GM18517 (cell line): ENCODE results near the gene ZNF107.
"Not testable (repeated sequence)": the region's sequence is repeated elsewhere in the genome, so short reads cannot be mapped to it uniquely, and the experiment has no call there.

Source experiments
- ATAC-seq: cut with Tn5 transposase; IDR thresholded peaks from one replicate; pipeline ENCODE4 v1.9.1; 2021; ENCODE audit warnings: mild to moderate bottlenecking, moderate library complexity; ENCODE audit not compliant: unreplicated experiment

ZNF107 gene

DNA sequence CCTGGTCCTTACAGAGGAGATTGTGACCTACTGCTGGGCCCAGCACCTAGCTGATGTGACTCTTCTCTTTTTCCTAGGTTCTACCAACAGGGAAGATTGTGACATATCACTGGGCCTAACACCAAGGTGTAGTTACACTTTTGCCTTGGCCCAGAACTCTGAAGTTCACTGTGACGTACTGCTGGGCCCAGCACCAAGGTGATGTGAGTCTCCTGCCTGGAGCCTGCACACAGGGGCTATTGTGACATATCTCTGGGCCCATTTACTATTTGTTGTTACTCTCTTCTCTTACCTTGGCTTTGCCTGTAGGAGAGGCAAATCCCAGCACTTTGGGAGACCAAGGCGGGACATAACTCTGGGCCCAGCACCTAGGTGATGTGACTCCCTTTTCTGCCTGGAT lies 23.1 kb upstream of the ZNF107 start:
- ATAC-seq = no peak

- no peak for ATAC-seq
Observed at GRCh38 chr7:64643566-64643965, 22.4 kb upstream of the ZNF107 start.

- ATAC-seq = no peak
Observed at GRCh38 chr7:64651203-64651602, 14.7 kb upstream of the ZNF107 start.

DNA sequence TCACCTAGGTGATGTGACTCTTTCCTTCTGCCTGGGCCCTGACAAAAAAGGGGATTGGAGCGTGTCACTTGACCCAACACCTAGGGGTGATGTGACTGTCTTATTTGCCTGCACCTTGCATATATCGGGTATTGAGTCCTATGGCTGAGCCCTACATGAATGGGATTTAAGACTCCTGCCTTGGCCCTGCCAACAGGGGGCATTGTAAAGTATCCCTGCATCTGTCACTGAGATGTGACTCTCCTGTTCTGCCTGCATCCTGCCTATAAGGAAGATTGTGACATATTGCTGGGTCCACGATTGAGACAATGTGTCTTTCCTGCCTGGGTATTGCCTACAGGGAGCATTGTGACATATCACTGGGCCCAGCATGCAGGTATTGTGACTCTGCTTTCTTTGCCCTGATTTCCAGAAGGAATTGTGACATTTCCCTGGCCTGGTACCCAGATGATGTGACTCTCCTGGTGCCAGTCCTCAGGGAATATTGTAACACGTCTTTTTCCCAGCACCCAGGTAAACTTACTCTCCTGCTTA lies 14.2 kb upstream of the ZNF107 start:
- ATAC-seq = no peak

DNA sequence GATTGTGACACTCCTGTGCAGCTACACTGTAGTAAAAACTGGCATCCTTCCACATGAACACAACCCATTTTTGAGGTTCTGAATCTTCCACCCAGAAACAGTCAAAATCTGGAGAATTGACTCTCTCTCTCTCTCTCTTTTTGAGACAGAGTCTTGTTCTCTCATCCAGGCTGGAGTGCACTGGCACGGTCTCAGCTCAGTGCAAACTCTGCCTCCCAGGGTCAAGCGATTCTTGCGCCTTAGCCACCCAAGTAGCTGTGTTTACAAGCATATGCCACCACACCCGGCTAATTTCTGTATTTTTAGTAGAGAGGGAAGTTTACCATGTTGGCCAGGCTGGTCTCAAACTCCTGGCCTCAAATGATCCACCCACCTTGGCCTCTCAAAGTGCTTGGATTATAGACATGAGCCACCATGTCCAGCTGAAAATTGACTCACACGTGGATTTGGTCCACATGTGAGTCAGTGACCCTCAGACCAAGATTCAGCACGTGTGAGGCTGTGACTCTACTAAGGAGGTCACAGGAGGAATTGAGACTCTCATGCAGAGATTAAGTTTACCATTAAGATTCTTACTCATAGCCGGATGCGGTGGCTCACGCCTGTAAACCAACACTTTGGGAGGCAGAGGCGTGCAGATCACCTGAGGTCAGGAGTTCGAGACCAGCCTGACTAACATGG lies 12.1 kb upstream of the ZNF107 start:
- no peak for ATAC-seq

DNA sequence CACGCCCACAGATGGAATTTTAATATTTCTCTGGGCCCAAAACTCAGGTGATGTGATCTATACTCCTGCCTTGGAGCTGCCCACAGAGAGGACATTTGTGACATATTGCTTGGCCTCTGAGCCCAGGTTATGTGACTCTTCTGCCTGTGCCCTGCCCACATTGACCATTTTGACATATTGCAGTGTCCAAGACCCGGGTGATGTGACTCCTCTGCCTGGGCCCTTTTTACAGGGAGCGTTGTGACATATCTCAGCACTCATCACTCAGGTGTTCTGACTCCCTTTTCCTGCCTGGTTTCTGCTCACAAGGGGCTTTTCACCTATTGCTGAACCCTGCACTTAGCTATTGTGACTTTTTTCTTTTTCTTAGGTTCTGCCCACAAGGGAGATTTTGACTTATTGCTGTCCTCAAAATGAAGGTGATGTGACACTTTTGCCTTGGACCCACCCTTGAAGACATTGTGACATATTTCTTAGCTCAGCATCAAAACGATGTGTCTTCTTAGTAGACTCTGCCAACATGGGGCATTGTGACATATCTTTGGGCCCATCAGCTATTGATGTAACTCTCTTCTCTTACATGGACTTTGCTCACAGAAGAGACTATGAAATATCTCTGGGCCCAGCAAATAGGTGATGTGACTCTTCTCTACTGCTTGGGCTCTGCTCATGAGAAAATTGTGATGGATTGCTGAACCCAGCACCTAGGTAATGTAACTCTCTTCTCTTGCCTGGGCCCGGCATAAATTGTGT lies 11.0 kb upstream of the ZNF107 start:
- ATAC-seq = no peak

DNA sequence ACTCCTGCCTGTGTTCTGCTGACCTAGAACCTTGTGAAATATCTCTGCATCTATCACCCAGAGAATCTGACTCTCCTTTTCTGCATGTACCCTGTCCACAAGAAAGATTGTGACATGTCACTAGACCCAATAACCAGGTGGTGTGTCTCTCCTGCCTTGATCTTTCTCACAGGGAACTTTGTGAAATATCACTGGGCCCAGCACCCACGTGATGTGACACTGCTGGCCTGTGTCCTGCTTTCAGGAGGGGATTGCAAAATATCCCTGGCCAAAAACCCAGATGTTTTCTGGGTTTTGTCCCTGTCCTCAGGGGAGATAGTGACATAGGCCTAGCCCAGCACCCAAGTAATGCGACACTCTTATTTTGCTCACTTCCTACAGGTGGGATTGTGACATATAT lies 10.1 kb upstream of the ZNF107 start:
- no peak for ATAC-seq

GRCh38 chr7:64656489-64656888 lies 9.4 kb upstream of the ZNF107 start:
- no peak for ATAC-seq

DNA sequence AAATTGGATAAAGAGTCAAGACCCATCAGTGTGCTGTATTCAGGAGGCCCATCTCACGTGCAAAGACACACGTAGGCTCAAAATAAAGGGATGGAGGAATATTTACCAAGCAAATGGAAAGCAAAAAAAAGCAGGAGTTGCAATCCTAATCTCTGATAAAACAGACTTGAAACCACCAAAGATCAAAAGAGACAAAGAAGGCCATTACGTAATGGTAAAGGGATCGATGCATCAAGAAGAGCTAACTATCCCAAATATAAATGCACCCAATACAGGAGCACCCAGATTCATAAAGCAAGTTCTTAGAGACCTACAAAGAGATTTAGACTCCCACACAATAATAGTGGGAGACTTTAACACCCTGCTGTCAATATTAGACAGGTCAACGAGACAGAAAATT lies 3.8 kb upstream of the ZNF107 start:
- ATAC-seq = not testable (repeated sequence)

DNA sequence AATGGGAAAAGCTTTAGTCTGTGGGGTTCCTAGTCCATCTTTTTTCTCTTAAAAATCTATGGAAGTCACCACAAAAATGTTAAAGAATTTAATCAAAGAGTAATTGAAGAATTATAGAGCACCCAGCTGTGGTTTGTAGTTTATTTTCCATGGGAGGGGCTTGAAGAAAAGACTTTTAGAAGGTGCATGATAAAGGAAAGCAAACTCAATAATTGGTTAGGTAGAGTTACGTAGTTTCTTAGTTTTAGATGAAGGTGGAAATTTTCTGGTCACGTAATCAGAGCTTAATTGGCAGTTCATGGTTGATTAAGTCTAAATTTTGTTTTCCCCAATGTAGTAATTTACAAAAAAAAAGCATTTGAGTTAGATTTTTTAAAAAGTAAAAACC lies 724 bp downstream of the ZNF107 start:
- ATAC-seq = no peak

- ATAC-seq = no peak
Observed at GRCh38 chr7:64667311-64667710, 1.4 kb downstream of the ZNF107 start.

- ATAC-seq = no peak
Observed at GRCh38 chr7:64672414-64672813, 6.5 kb downstream of the ZNF107 start.

DNA sequence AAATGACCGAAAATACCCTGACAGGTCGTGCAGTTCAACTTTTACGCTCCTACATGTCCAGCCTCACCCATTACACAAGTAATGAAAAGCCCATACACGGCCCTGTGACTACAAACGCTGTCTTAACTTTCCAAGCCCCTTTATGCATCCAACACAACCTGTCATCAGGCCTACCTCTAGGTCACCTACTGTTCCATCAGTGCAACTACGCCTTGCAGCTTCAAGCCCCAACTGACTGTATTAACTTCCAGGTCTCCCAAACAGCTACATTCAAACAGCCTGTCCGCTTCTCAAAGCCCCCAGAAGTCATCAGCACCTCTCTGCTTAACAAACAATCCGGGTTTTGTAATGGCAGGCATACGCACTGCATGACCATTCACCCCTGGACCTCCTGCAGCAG lies 19.2 kb downstream of the ZNF107 start:
- no peak for ATAC-seq

GRCh38 chr7:64685741-64686140 lies 19.8 kb downstream of the ZNF107 start:
- no peak for ATAC-seq

DNA sequence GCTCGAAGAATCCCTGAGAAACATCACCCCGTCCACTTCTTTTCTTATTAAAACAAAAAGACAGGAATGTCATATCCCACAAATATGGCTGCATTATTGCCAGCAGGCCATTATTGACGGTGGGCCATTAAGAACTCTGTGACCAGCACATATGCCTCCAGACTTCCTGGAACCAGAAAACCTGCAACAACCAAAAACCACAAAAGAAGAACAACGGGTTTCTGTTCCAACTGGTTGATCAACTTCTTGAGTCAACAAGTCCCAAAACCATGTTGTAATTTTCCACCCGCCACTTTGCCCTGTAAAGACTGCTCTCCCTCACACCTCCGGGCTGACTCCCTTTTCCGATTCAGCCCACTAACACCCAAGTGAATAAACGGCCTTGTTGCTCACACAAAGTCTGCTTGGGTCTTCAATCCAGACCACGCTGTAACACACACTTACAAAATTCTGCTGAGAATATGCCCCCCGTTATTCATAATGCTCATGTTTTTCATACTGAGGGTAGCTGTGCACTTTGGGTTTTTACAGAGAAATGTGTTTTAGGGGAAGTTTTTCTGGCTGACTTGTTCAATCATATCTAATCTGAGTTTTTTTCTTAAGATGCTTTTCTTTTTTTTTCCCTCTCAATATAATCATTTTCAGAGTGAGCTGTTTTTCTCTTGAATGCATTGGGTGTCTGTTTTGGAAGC lies 20.7 kb downstream of the ZNF107 start:
- ATAC-seq = no peak

GRCh38 chr7:64687249-64687648 lies 21.3 kb downstream of the ZNF107 start:
- ATAC-seq = no peak

DNA sequence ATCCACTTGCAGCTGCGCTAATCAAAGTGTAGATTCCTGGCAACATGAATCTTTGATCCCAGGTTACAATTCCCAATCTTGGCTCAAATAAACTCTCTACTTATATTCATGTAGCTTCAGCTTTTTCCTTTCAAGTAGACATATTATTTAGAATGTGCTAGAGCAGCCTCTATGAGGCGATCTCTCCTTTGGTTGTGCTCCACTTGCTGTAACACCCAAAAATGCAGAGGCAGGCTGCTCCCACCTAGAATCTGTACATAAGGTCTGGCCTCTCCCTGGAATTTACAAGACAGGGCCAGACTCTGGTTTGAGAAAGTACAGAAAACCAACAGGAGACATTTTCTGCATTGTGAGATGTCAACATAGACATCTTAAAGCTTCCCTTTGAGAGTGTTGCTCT lies 23.1 kb downstream of the ZNF107 start:
- no peak for ATAC-seq

DNA sequence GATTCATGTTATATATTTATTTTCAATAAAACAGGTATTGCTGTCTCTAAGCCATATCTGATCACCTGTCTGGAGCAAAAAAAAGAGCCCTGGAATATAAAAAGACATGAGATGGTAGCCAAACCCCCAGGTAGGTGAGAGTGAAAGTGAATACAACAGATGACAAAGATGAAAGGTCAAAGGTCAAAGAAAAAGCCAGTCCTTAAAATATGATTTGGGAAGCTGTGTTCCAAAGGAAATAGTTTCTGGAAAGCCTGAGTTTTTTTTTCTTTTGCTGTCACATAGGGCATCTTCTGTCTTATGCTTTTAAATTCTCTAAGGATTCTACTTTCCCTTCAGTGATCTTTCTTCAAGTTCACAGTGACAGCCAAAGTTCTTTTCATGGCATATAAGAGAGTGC lies 25.9 kb downstream of the ZNF107 start:
- ATAC-seq = no peak

GRCh38 chr7:64697863-64698262 lies 31.9 kb downstream of the ZNF107 start:
- ATAC-seq = not testable (repeated sequence)

DNA sequence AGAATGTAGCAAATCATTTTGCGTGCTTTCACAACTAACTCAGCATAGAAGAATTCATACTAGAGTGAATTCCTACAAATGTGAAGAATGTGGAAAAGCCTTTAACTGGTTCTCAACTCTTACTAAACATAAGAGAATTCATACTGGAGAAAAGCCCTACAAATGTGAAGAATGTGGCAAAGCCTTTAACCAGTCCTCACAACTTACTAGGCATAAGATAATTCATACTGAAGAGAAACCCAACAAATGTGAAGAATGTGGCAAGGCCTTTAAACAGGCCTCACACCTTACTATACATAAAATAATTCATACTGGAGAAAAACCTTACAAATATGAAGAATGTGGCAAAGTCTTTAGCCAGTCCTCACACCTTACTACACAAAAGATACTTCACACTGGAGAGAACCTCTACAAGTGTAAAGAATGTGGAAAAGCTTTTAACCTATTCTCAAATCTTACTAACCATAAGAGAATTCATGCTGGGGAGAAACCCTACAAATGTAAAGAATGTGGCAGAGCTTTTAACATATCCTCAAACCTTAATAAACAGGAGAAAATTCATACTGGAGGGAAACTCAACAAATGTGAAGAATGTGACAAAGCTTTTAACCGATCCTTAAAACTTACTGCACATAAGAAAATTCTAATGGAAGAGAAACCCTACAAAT lies 40.8 kb downstream of the ZNF107 start:
- ATAC-seq = no peak

GRCh38 chr7:64717896-64718295 lies 52.0 kb downstream of the ZNF107 start:
- not testable (repeated sequence) for ATAC-seq
